Activated CD4-positive, alpha-beta memory T cell treated with anti-CD3 and anti-CD28 coated beads for 36 hours (primary cell): ENCODE results near the gene FRYL. TPM values are rescaled to one million over a fixed set of nuclear protein-coding genes. Genes with fewer than 3 reads are reported as not detected.
A peak's percentile ranks its signal among the peaks of the same experiment; 100 is the strongest.
"Not testable (repeated sequence)": the region's sequence is repeated elsewhere in the genome, so short reads cannot be mapped to it uniquely, and the experiment has no call there.

Experiments used
- CTCF ChIA-PET: fragments of 350-600 bp; sonication (Branson Sonifier 250); formaldehyde crosslinking; loops from one replicate; lab custom pipeline; 2021; ENCODE audit warnings: antibody characterized with exemption, inconsistent platforms; lab: Charles Lee
- POLR2A ChIA-PET: fragments of 350-600 bp; sonication (Branson Sonifier 250); formaldehyde crosslinking; loops from one replicate; lab custom pipeline; 2021; ENCODE audit warnings: antibody characterized with exemption; lab: Charles Lee
- DNase-seq: peaks from one replicate; pipeline ENCODE4 v3.0.0-alpha.2; 2020
- H3K27ac Mint-ChIP-seq: one replicate; pipeline ENCODE4 v1.8.0; 2021; ENCODE audit warnings: mixed read lengths
- H3K27me3 Mint-ChIP-seq: one replicate; pipeline ENCODE4 v1.8.0; 2021; ENCODE audit warnings: mixed read lengths
- H3K36me3 Mint-ChIP-seq: one replicate; pipeline ENCODE4 v1.8.0; 2021; ENCODE audit warnings: mixed read lengths
- H3K4me1 Mint-ChIP-seq: one replicate; pipeline ENCODE4 v1.8.0; 2021; ENCODE audit warnings: low read depth, mixed read lengths
- H3K4me3 Mint-ChIP-seq: one replicate; pipeline ENCODE4 v1.8.0; 2021; ENCODE audit warnings: mild to moderate bottlenecking, mixed read lengths
- H3K9me3 Mint-ChIP-seq: one replicate; pipeline ENCODE4 v1.8.0; 2021; ENCODE audit warnings: mixed read lengths
- intact Hi-C: fragments of 100-400 bp; cut with micrococcal nuclease; formaldehyde crosslinking; loops from one replicate; pipeline ENCODE4 v1.15.1; 2023
- total RNA-seq, 2 experiments: library from RNA; stranded (reverse); gene quantifications; one replicate each; pipeline ENCODE4 v1.2.3, GENCODE V29; 2021

The FRYL gene
- total RNA-seq, 2 experiments from 2014 or later = 59.1 to 67.3 TPM

- DNase-seq, POLR2A ChIA-PET, H3K4me3 Mint-ChIP-seq, intact Hi-C loops, H3K9me3 Mint-ChIP-seq, H3K27me3 Mint-ChIP-seq, CTCF ChIA-PET, H3K27ac Mint-ChIP-seq: not testable (repeated sequence)
- Mint-ChIP-seq H3K36me3 (peaks cover 12% of the 10 kb centered on the region), H3K4me1 (peaks cover 48% of the 10 kb centered on the region)
Measured at GRCh38 chr4:48758703-48759102, 21.4 kb downstream of the FRYL start.

GRCh38 chr4:48756689-48757220 is 23.3 kb downstream of the FRYL start:
- peaks cover 10% of the 10 kb centered on the region for H3K36me3 Mint-ChIP-seq
- DNase-seq = no peak
- H3K27ac Mint-ChIP-seq = no peak overlapping the region
- no peaks in the 10 kb centered on the region for H3K27me3 Mint-ChIP-seq
- H3K4me3 Mint-ChIP-seq = no peak overlapping the region
- H3K9me3 Mint-ChIP-seq = peaks cover 5% of the 10 kb centered on the region
- POLR2A ChIA-PET = no interaction called here
- CTCF ChIA-PET = no interaction called here
- peaks cover 57% of the 10 kb centered on the region for H3K4me1 Mint-ChIP-seq
- intact Hi-C loops = no loop called here

- Mint-ChIP-seq H3K27me3 (no peaks in the 10 kb centered on the region), H3K27ac (no peak overlapping the region), H3K9me3 (peaks cover 5% of the 10 kb centered on the region), H3K36me3 (peaks cover 10% of the 10 kb centered on the region), H3K4me1 (peaks cover 65% of the 10 kb centered on the region), H3K4me3 (no peak overlapping the region)
- CTCF ChIA-PET = interaction anchor here (0.6 kb wide), 1 partner anchor 177 kb away, joined by 4 read pairs; no protein-coding TSS in a partner anchor
- no peak for DNase-seq
- intact Hi-C loops = no loop called here
- POLR2A ChIA-PET = no interaction called here
Measured at GRCh38 chr4:48755281-48755680, 24.8 kb downstream of the FRYL start.

DNA sequence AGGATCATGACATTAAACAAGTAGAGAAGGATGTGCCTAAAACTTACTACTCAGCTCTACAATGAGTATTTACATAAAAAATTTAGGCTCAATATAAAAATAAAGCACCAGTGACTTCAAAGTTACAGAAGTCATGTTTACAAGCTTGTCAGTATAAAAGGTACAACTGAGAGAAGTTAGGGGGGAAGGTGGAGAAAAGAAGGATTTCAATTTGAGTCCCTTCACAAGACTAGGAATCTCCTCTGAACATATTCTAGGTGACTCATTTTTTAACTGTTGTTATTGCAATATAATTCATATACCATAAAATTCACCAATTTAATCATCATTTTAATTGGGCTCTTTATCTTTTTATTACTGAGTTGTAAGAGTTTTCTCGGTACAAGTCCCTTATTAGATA is 26.9 kb downstream of the FRYL start:
- H3K4me3 Mint-ChIP-seq = no peak overlapping the region
- H3K27me3 Mint-ChIP-seq = no peaks in the 10 kb centered on the region
- intact Hi-C loops = no loop called here
- H3K4me1 Mint-ChIP-seq = peaks cover 76% of the 10 kb centered on the region
- CTCF ChIA-PET = no interaction called here
- no peak for DNase-seq
- no peaks in the 10 kb centered on the region for H3K9me3 Mint-ChIP-seq
- POLR2A ChIA-PET = interaction anchor here (0.6 kb wide), 1 partner anchor 196 kb away, joined by 3 read pairs; no protein-coding TSS in a partner anchor
- H3K36me3 Mint-ChIP-seq = peaks cover 4% of the 10 kb centered on the region
- no peak overlapping the region for H3K27ac Mint-ChIP-seq

DNA sequence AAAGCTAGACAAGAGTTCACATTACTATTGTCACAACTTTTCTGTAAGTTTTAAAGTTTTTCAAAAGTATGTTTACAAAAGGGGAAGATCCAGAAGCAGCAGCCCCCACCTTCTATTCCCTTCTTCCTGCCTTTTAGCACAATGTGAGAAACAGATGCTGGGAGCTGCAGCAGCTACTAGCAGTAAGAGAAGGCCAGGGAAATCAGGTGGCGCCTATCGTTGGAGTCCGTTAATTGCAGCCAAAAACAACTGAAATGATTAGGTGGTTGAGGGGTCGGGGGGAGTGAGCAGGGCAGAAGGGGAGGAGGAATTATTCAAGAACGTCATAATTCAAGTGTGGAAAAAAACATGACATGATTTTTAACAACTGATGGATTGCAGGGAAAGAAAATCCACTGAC is 27.4 kb downstream of the FRYL start:
- CTCF ChIA-PET = no interaction called here
- H3K9me3 Mint-ChIP-seq = no peaks in the 10 kb centered on the region
- H3K27me3 Mint-ChIP-seq = no peaks in the 10 kb centered on the region
- POLR2A ChIA-PET = interaction anchor here (1.1 kb wide), 1 partner anchor 27 kb away, joined by 3 read pairs; the partner anchor contains the start of gene FRYL
- H3K4me1 Mint-ChIP-seq = peaks cover 74% of the 10 kb centered on the region
- no peak for DNase-seq
- intact Hi-C loops = no loop called here
- H3K27ac Mint-ChIP-seq = no peak overlapping the region
- H3K36me3 Mint-ChIP-seq = peaks cover 4% of the 10 kb centered on the region
- no peak overlapping the region for H3K4me3 Mint-ChIP-seq

- no peak overlapping the region for H3K4me3 Mint-ChIP-seq
- intact Hi-C loops = no loop called here
- CTCF ChIA-PET = no interaction called here
- H3K27me3 Mint-ChIP-seq = no peaks in the 10 kb centered on the region
- no peak overlapping the region for H3K27ac Mint-ChIP-seq
- H3K4me1 Mint-ChIP-seq = peaks cover 71% of the 10 kb centered on the region
- DNase-seq = no peak
- POLR2A ChIA-PET = interaction anchor here (0.5 to 1.1 kb wide), 2 partner anchors 13 to 28 kb away, joined by 3 read pairs; partner anchors contain the start of gene FRYL
- H3K36me3 Mint-ChIP-seq = peaks cover 4% of the 10 kb centered on the region
- H3K9me3 Mint-ChIP-seq = no peaks in the 10 kb centered on the region
Measured at GRCh38 chr4:48752246-48752645, 27.8 kb downstream of the FRYL start.

DNA sequence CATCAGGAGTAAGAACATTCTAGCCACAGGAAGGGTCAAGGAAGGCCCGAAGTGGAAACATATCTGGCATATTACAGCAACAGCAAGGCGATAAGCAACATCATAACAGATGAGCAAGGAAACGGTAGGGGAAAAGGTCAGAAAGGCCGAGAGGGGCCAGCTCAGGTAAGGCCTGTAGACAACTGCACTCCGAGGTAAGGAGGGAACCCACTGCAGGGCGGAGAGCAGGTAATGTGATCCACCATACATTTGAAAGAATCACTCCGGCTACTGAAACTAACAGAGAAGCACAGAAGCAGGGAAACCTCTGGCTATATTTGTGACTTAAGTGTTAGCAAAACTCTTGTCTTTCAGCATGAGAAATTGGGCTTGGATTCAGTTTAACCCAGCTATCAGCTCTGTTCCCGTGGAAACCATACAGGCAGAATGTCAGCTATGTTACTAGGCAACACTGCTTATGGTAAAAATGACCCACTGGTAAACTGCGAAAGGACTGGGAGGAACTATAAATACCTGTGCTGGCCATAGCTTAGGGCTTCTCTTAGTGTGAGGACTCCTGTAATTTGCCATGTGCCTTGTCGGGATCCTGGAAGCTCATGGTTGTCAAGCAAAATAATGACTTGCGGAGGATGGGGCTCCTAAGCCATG is 31.0 kb downstream of the FRYL start:
- no peaks in the 10 kb centered on the region for H3K9me3 Mint-ChIP-seq
- CTCF ChIA-PET = no interaction called here
- DNase-seq = no peak

DNA sequence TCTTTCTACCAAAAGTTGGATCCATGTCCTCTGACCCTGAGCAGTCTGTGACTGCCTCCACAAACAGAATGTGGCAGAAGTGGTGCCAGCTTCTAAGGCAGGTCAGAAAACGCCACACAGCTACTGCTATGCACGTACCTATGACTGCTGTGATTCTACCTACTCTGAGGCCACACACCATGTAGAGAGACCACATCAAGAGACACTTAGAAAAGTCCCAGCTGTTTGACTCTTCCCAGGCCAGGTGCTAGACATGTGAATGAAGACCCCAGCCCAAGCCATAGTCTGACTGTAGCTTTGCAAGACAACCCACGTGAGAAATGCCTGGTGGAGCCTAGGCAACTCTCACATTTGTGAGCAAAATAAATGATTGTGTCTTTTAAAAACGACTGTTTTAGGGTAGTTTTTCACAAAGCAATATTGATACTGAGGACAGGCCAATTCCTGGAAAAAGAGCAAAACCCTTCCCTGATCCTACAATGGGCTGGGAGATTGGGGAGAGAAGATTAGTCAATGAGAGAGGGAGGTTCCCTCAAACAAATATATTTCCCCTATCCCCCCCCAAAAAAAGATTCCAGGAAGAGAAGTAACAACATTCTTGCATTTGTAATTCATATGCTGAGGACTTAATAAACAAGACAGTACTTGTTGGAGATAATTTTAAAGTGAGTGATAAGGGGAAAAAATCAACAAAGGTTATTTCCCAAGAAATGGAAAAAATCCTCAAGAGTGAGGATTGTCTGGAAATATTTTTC is 33.3 kb downstream of the FRYL start:
- POLR2A ChIA-PET = no interaction called here
- peaks cover 66% of the 10 kb centered on the region for H3K4me1 Mint-ChIP-seq
- intact Hi-C loops = no loop called here
- CTCF ChIA-PET = interaction anchor here (0.6 kb wide), 1 partner anchor 102 kb away, joined by 3 read pairs; no protein-coding TSS in a partner anchor
- no peak for DNase-seq
- H3K27me3 Mint-ChIP-seq = no peaks in the 10 kb centered on the region
- peaks cover 5% of the 10 kb centered on the region for H3K36me3 Mint-ChIP-seq
- no peak overlapping the region for H3K27ac Mint-ChIP-seq
- no peaks in the 10 kb centered on the region for H3K9me3 Mint-ChIP-seq
- no peak overlapping the region for H3K4me3 Mint-ChIP-seq

More for the DNA sequence above, 31.0 kb downstream of the FRYL start:
- intact Hi-C loops = no loop called here
- Mint-ChIP-seq H3K27me3 (no peaks in the 10 kb centered on the region), H3K4me1 (peaks cover 67% of the 10 kb centered on the region), H3K4me3 (no peak overlapping the region), H3K27ac (no peak overlapping the region), H3K36me3 (peaks cover 5% of the 10 kb centered on the region)
- POLR2A ChIA-PET = no interaction called here

GRCh38 chr4:48745223-48745622 is 34.9 kb downstream of the FRYL start:
- H3K4me1 Mint-ChIP-seq = peaks cover 64% of the 10 kb centered on the region
- H3K9me3 Mint-ChIP-seq, H3K27ac Mint-ChIP-seq, POLR2A ChIA-PET, H3K27me3 Mint-ChIP-seq, H3K36me3 Mint-ChIP-seq, intact Hi-C loops, CTCF ChIA-PET, H3K4me3 Mint-ChIP-seq, DNase-seq: not testable (repeated sequence)

- CTCF ChIA-PET = no interaction called here
- Mint-ChIP-seq H3K9me3 (no peaks in the 10 kb centered on the region), H3K36me3 (peaks cover 5% of the 10 kb centered on the region), H3K27me3 (no peaks in the 10 kb centered on the region), H3K4me3 (no peak overlapping the region), H3K27ac (no peak overlapping the region), H3K4me1 (peaks cover 74% of the 10 kb centered on the region)
- intact Hi-C loops = no loop called here
- POLR2A ChIA-PET = no interaction called here
- no peak for DNase-seq
Measured at GRCh38 chr4:48742412-48742811, 37.7 kb downstream of the FRYL start.

DNA sequence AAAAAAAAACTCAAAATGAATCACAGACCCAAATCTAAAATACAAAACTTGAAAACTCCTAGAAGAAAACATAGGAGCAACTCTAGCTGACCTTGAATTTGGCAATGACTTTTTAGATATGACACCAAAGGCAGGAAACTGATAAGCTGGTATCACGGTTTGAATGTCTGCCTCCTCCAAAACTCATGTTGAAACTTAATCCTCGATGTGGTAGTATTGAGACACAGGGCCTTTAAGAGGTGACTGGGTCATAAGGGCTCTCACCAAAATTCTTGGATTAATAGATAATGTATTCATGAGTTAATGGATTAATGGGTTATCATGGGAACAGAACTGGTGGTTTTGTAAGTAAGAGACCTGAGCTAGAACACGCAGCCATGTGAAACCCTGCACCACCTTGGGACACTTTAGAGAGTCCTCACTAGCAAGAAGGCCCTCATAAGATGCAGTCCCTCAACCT is 40.5 kb downstream of the FRYL start:
- ChIA-PET CTCF (interaction anchor here (0.7 kb wide), 1 partner anchor 161 kb away, joined by 3 read pairs; no protein-coding TSS in a partner anchor), POLR2A (interaction anchor here (0.6 to 1.0 kb wide), 3 partner anchors 9 to 388 kb away, joined by 3 to 4 read pairs (median 3); no protein-coding TSS in a partner anchor)
- Mint-ChIP-seq H3K36me3 (peaks cover 4% of the 10 kb centered on the region), H3K4me3 (no peak overlapping the region), H3K9me3 (no peaks in the 10 kb centered on the region), H3K27me3 (no peaks in the 10 kb centered on the region), H3K27ac (peak overlapping the region; percentile 38), H3K4me1 (peaks cover 69% of the 10 kb centered on the region)
- no peak for DNase-seq
- intact Hi-C loops = loop anchor here (1.0 to 2.0 kb wide), 3 partner anchors 10 to 57 kb away; partner anchors contain the start of gene FRYL

GRCh38 chr4:48738856-48739255 is 41.2 kb downstream of the FRYL start:
- ChIA-PET CTCF (no interaction called here), POLR2A (interaction anchor here (1.0 kb wide), 1 partner anchor 42 kb away, joined by 3 read pairs; no protein-coding TSS in a partner anchor)
- Mint-ChIP-seq H3K36me3 (peaks cover 7% of the 10 kb centered on the region), H3K4me1 (peaks cover 69% of the 10 kb centered on the region), H3K27me3 (no peaks in the 10 kb centered on the region), H3K27ac (peak overlapping the region; percentile 48), H3K4me3 (no peak overlapping the region), H3K9me3 (no peaks in the 10 kb centered on the region)
- intact Hi-C loops = loop anchor here (1.0 to 2.0 kb wide), 3 partner anchors 10 to 56 kb away; partner anchors contain the start of gene FRYL
- DNase-seq = no peak
